Neutrophil (primary cell): ENCODE data around the gene USP48.
"Not testable (repeated sequence)": the region's sequence is repeated elsewhere in the genome, so short reads cannot be mapped to it uniquely, and the experiment has no call there.

ENCODE experiments used
- H3K27ac ChIP-seq: fragments of 200-600 bp; sonication (generic); 2 replicates; pipeline ENCODE4 v1.5.1; 2016; ENCODE audit warnings: mild to moderate bottlenecking, moderate library complexity
- H3K27me3 ChIP-seq: fragments of 200-600 bp; sonication (generic); 2 replicates; pipeline ENCODE4 v1.6.0; 2016; ENCODE audit warnings: mild to moderate bottlenecking
- H3K36me3 ChIP-seq: fragments of 200-600 bp; sonication (generic); 2 replicates; pipeline ENCODE4 v1.5.1; 2017
- H3K4me1 ChIP-seq, 2 experiments: fragments of 200-600 bp in 1 of 2; sonication (generic) in 1 of 2; 1 replicate in 1 of 2; 2 replicates in 1 of 2; pipeline versions ENCODE4 v1.5.1 to v1.6.1; 2013 to 2016; ENCODE audit warnings: low read depth in 1 of 2, low read length in 1 of 2, mild to moderate bottlenecking in 1 of 2, moderate library complexity in 1 of 2; ENCODE audit not compliant: control insufficient read depth in 1 of 2, insufficient read depth in 1 of 2
- H3K4me3 ChIP-seq, 2 experiments: fragments of 200-600 bp in 1 of 2; sonication (generic) in 1 of 2; 1 replicate in 1 of 2; 2 replicates in 1 of 2; pipeline ENCODE4 v1.5.1; 2013 to 2016; ENCODE audit warnings: low read depth in 1 of 2, low read length in 1 of 2, mild to moderate bottlenecking in 1 of 2, moderate library complexity in 1 of 2
- H3K9me3 ChIP-seq: fragments of 200-600 bp; sonication (generic); 2 replicates; pipeline ENCODE4 v1.5.1; 2016
- CTCF ChIP-seq: fragments of 200-600 bp; sonication (generic); IDR thresholded peaks from 2 replicates; pipeline ENCODE4 v1.5.1; 2016; ENCODE audit warnings: antibody characterized with exemption

USP48 gene

GRCh38 chr1:21781815-21782348 lies 1.1 kb downstream of the USP48 start:
- TF ChIP-seq CTCF = no peak
- Histone ChIP-seq H3K9me3 (no peaks in the 10 kb centered on the region), H3K36me3 (no peaks in the 10 kb centered on the region), H3K27me3 (no peaks in the 10 kb centered on the region), H3K4me1 (peaks cover 34 to 36% of the 10 kb centered on the region in 2 experiments), H3K4me3 (peak overlapping the region; percentile 85), H3K27ac (peak overlapping the region; percentile 100)

GRCh38 chr1:21779613-21780521 lies 3.1 kb downstream of the USP48 start:
- Histone ChIP-seq H3K27me3 (no peaks in the 10 kb centered on the region), H3K9me3 (no peaks in the 10 kb centered on the region), H3K4me3 (no peak overlapping the region), H3K4me1 (peaks cover 46 to 50% of the 10 kb centered on the region in 2 experiments), H3K27ac (peak overlapping the region; percentile 24), H3K36me3 (no peaks in the 10 kb centered on the region)
- TF ChIP-seq CTCF = no peak

- H3K27me3 ChIP-seq = no peaks in the 10 kb centered on the region
- no peaks in the 10 kb centered on the region for H3K9me3 ChIP-seq
- H3K27ac ChIP-seq = no peak overlapping the region
- H3K36me3 ChIP-seq = no peaks in the 10 kb centered on the region
- peaks cover 48 to 56% of the 10 kb centered on the region in 2 experiments for H3K4me1 ChIP-seq
- TF ChIP-seq CTCF = no peak
- H3K4me3 ChIP-seq = no peak overlapping the region
These were observed 4.6 kb downstream of the USP48 start for GRCh38 chr1:21778405-21778727.

GRCh38 chr1:21776925-21777324 lies 6.0 kb downstream of the USP48 start:
- peaks cover 56 to 67% of the 10 kb centered on the region in 2 experiments for H3K4me1 ChIP-seq

GRCh38 chr1:21775985-21776562 lies 6.9 kb downstream of the USP48 start:
- H3K36me3 ChIP-seq = no peaks in the 10 kb centered on the region
- no peak for TF ChIP-seq CTCF
- no peak overlapping the region for H3K4me3 ChIP-seq
- H3K27ac ChIP-seq = peak overlapping the region; percentile 59
- no peaks in the 10 kb centered on the region for H3K9me3 ChIP-seq
- H3K4me1 ChIP-seq = peaks cover 56 to 67% of the 10 kb centered on the region in 2 experiments
- H3K27me3 ChIP-seq = no peaks in the 10 kb centered on the region

More at GRCh38 chr1:21776925-21777324, 6.0 kb downstream of the USP48 start:
- not testable (repeated sequence) for H3K36me3 ChIP-seq, H3K4me3 ChIP-seq, H3K27me3 ChIP-seq, H3K27ac ChIP-seq, H3K9me3 ChIP-seq

GRCh38 chr1:21775550-21775914 lies 7.4 kb downstream of the USP48 start:
- no peaks in the 10 kb centered on the region for H3K36me3 ChIP-seq
- no peak for TF ChIP-seq CTCF
- peaks cover 59 to 67% of the 10 kb centered on the region in 2 experiments for H3K4me1 ChIP-seq
- H3K4me3 ChIP-seq = no peak overlapping the region
- H3K9me3 ChIP-seq = no peaks in the 10 kb centered on the region
- H3K27me3 ChIP-seq = no peaks in the 10 kb centered on the region
- H3K27ac ChIP-seq = peak overlapping the region; percentile 59
